Measurements from ENCODE around the gene ITGB2.

The ITGB2 gene

GRCh38 chr21:44854391-44854663 is 66.4 kb downstream of the ITGB2 start:
- Histone ChIP-seq H3K36me3 (ENCODE audit: control insufficient read depth, insufficient read depth, low read length) (peaks cover 92% of the 10 kb centered on the region), H3K9me3 (ENCODE audit: control insufficient read depth, insufficient read depth, low read length) (no peaks in the 10 kb centered on the region), H3K27ac (ENCODE audit: low read depth, low read length) (no peak overlapping the region), H3K4me1 (ENCODE audit: control insufficient read depth, insufficient read depth, low read length) (no peaks in the 10 kb centered on the region), H3K27me3 (ENCODE audit: control insufficient read depth, insufficient read depth, low read length) (no peaks in the 10 kb centered on the region), H3K9ac (ENCODE audit: low read depth, low read length) (no peak overlapping the region), H3K4me3 (ENCODE audit: low read depth, low read length) (no peak overlapping the region)

GRCh38 chr21:44853601-44854390 is 66.9 kb downstream of the ITGB2 start:
- Histone ChIP-seq H3K4me3 (ENCODE audit: low read depth, low read length) (no peak overlapping the region), H3K9ac (ENCODE audit: low read depth, low read length) (no peak overlapping the region), H3K27ac (ENCODE audit: low read depth, low read length) (no peak overlapping the region), H3K4me1 (ENCODE audit: control insufficient read depth, insufficient read depth, low read length) (no peaks in the 10 kb centered on the region), H3K27me3 (ENCODE audit: control insufficient read depth, insufficient read depth, low read length) (no peaks in the 10 kb centered on the region), H3K9me3 (ENCODE audit: control insufficient read depth, insufficient read depth, low read length) (no peaks in the 10 kb centered on the region), H3K36me3 (ENCODE audit: control insufficient read depth, insufficient read depth, low read length) (peaks cover 90% of the 10 kb centered on the region)

GRCh38 chr21:44850905-44851657 is 69.6 kb downstream of the ITGB2 start:
- H3K9ac ChIP-seq (ENCODE audit: low read depth, low read length): no peak overlapping the region
- H3K36me3 ChIP-seq (ENCODE audit: control insufficient read depth, insufficient read depth, low read length): peaks cover 64% of the 10 kb centered on the region
- no peaks in the 10 kb centered on the region for H3K9me3 ChIP-seq (ENCODE audit: control insufficient read depth, insufficient read depth, low read length)
- no peak overlapping the region for H3K4me3 ChIP-seq (ENCODE audit: low read depth, low read length)
- no peak overlapping the region for H3K27ac ChIP-seq (ENCODE audit: low read depth, low read length)
- 0 out of 2 replicates have a peak, but pooled peaks cover 4% of the 10 kb centered on the region for H3K4me1 ChIP-seq (ENCODE audit: control insufficient read depth, insufficient read depth, low read length)
- H3K27me3 ChIP-seq (ENCODE audit: control insufficient read depth, insufficient read depth, low read length): no peaks in the 10 kb centered on the region

GRCh38 chr21:44850208-44850800 is 70.4 kb downstream of the ITGB2 start:
- no peak overlapping the region for H3K4me3 ChIP-seq (ENCODE audit: low read depth, low read length)
- no peak overlapping the region for H3K27ac ChIP-seq (ENCODE audit: low read depth, low read length)
- H3K4me1 ChIP-seq (ENCODE audit: control insufficient read depth, insufficient read depth, low read length): 0 out of 2 replicates have a peak, but pooled peaks cover 5% of the 10 kb centered on the region
- no peaks in the 10 kb centered on the region for H3K27me3 ChIP-seq (ENCODE audit: control insufficient read depth, insufficient read depth, low read length)
- H3K9me3 ChIP-seq (ENCODE audit: control insufficient read depth, insufficient read depth, low read length): no peaks in the 10 kb centered on the region
- peaks cover 56% of the 10 kb centered on the region for H3K36me3 ChIP-seq (ENCODE audit: control insufficient read depth, insufficient read depth, low read length)
- no peak overlapping the region for H3K9ac ChIP-seq (ENCODE audit: low read depth, low read length)

- Histone ChIP-seq H3K9ac (ENCODE audit: low read depth, low read length) (no peak overlapping the region), H3K27ac (ENCODE audit: low read depth, low read length) (no peak overlapping the region), H3K27me3 (ENCODE audit: control insufficient read depth, insufficient read depth, low read length) (no peaks in the 10 kb centered on the region), H3K4me1 (ENCODE audit: control insufficient read depth, insufficient read depth, low read length) (0 out of 2 replicates have a peak, but pooled peaks cover 5% of the 10 kb centered on the region), H3K9me3 (ENCODE audit: control insufficient read depth, insufficient read depth, low read length) (no peaks in the 10 kb centered on the region), H3K36me3 (ENCODE audit: control insufficient read depth, insufficient read depth, low read length) (peaks cover 50% of the 10 kb centered on the region), H3K4me3 (ENCODE audit: low read depth, low read length) (no peak overlapping the region)
Measured at GRCh38 chr21:44849616-44850130, 71.0 kb downstream of the ITGB2 start.

GRCh38 chr21:44848821-44849521 is 71.7 kb downstream of the ITGB2 start:
- no peak overlapping the region for H3K27ac ChIP-seq (ENCODE audit: low read depth, low read length)
- 0 out of 2 replicates have a peak, but pooled peaks cover 5% of the 10 kb centered on the region for H3K4me1 ChIP-seq (ENCODE audit: control insufficient read depth, insufficient read depth, low read length)
- no peak overlapping the region for H3K9ac ChIP-seq (ENCODE audit: low read depth, low read length)
- H3K27me3 ChIP-seq (ENCODE audit: control insufficient read depth, insufficient read depth, low read length): no peaks in the 10 kb centered on the region
- H3K9me3 ChIP-seq (ENCODE audit: control insufficient read depth, insufficient read depth, low read length): no peaks in the 10 kb centered on the region
- H3K4me3 ChIP-seq (ENCODE audit: low read depth, low read length): no peak overlapping the region
- H3K36me3 ChIP-seq (ENCODE audit: control insufficient read depth, insufficient read depth, low read length): peaks cover 43% of the 10 kb centered on the region

GRCh38 chr21:44847261-44848056 is 73.2 kb downstream of the ITGB2 start:
- no peaks in the 10 kb centered on the region for H3K9me3 ChIP-seq (ENCODE audit: control insufficient read depth, insufficient read depth, low read length)
- H3K9ac ChIP-seq (ENCODE audit: low read depth, low read length): no peak overlapping the region
- no peaks in the 10 kb centered on the region for H3K27me3 ChIP-seq (ENCODE audit: control insufficient read depth, insufficient read depth, low read length)
- H3K27ac ChIP-seq (ENCODE audit: low read depth, low read length): no peak overlapping the region
- no peak overlapping the region for H3K4me3 ChIP-seq (ENCODE audit: low read depth, low read length)
- H3K4me1 ChIP-seq (ENCODE audit: control insufficient read depth, insufficient read depth, low read length): 0 out of 2 replicates have a peak, but pooled peaks cover 5% of the 10 kb centered on the region
- H3K36me3 ChIP-seq (ENCODE audit: control insufficient read depth, insufficient read depth, low read length): peaks cover 33% of the 10 kb centered on the region

GRCh38 chr21:44846485-44847260 is 74.0 kb downstream of the ITGB2 start:
- H3K36me3 ChIP-seq (ENCODE audit: control insufficient read depth, insufficient read depth, low read length): peaks cover 27% of the 10 kb centered on the region
- peak overlapping the region; percentile 45; the same call in 1 of the 2 replicates for H3K4me3 ChIP-seq (ENCODE audit: low read depth, low read length)
- no peak overlapping the region for H3K9ac ChIP-seq (ENCODE audit: low read depth, low read length)
- no peaks in the 10 kb centered on the region for H3K27me3 ChIP-seq (ENCODE audit: control insufficient read depth, insufficient read depth, low read length)
- peak overlapping the region; percentile 4 for H3K27ac ChIP-seq (ENCODE audit: low read depth, low read length)
- H3K9me3 ChIP-seq (ENCODE audit: control insufficient read depth, insufficient read depth, low read length): no peaks in the 10 kb centered on the region
- 0 out of 2 replicates have a peak, but pooled peaks cover 5% of the 10 kb centered on the region for H3K4me1 ChIP-seq (ENCODE audit: control insufficient read depth, insufficient read depth, low read length)

- peaks cover 22% of the 10 kb centered on the region for H3K36me3 ChIP-seq (ENCODE audit: control insufficient read depth, insufficient read depth, low read length)
- H3K4me3 ChIP-seq (ENCODE audit: low read depth, low read length): peak overlapping the region; percentile 45
- no peak overlapping the region for H3K9ac ChIP-seq (ENCODE audit: low read depth, low read length)
- 0 out of 2 replicates have a peak, but pooled peaks cover 5% of the 10 kb centered on the region for H3K4me1 ChIP-seq (ENCODE audit: control insufficient read depth, insufficient read depth, low read length)
- H3K9me3 ChIP-seq (ENCODE audit: control insufficient read depth, insufficient read depth, low read length): no peaks in the 10 kb centered on the region
- peak overlapping the region; percentile 4 for H3K27ac ChIP-seq (ENCODE audit: low read depth, low read length)
- H3K27me3 ChIP-seq (ENCODE audit: control insufficient read depth, insufficient read depth, low read length): no peaks in the 10 kb centered on the region
Measured at GRCh38 chr21:44846224-44846484, 74.5 kb downstream of the ITGB2 start.
